Panc1 (cell line): ENCODE results near the gene BBS9. TPM values are rescaled to one million over a fixed set of nuclear protein-coding genes. Genes with fewer than 3 reads are reported as not detected.

Source experiments
- ATAC-seq: fragments of 200-7000 bp; cut with Tn5 transposase; 2 replicates; pipeline ENCODE4 v1.9.1; 2020; ENCODE audit warnings: mild to moderate bottlenecking, moderate library complexity
- BruUV-seq: library from RNA; stranded (reverse); fragments of 400-500 nt; replicated peaks from 2 replicates; lab custom pipeline; 2021; lab: Mats Ljungman, UMichigan
- CTCF ChIA-PET: fragments of 300-600 bp; sonication (Branson Sonifier 250); formaldehyde crosslinking; loops from one replicate; lab custom pipeline; 2022; ENCODE audit warnings: antibody characterized with exemption; lab: Charles Lee
- POLR2A ChIA-PET: fragments of 300-600 bp; sonication (Branson Sonifier 250); formaldehyde crosslinking; loops from one replicate; lab custom pipeline; 2022; ENCODE audit warnings: antibody characterized with exemption; lab: Charles Lee
- DNase-seq: peaks from one replicate; pipeline ENCODE4 v3.0.0-alpha.2; 2010; ENCODE audit warnings: low read depth, low spot score
- H3K27ac ChIP-seq: 2 replicates; pipeline ENCODE4 v1.5.1; 2011; ENCODE audit warnings: mild to moderate bottlenecking, low read length, inconsistent platforms
- H3K27me3 ChIP-seq: fragments of 200-500 bp; sonication (Bioruptor generic); 2 replicates; pipeline ENCODE4 v1.6.0; 2014; ENCODE audit warnings: low read length, inconsistent platforms; ENCODE audit not compliant: control insufficient read depth, insufficient read depth
- H3K36me3 ChIP-seq: fragments of 200-500 bp; sonication (Bioruptor generic); 2 replicates; pipeline ENCODE4 v1.5.1; 2014; ENCODE audit warnings: inconsistent platforms, mild to moderate bottlenecking, low read length, moderate library complexity; ENCODE audit not compliant: control insufficient read depth, insufficient read depth
- H3K4me1 ChIP-seq: 2 replicates; pipeline ENCODE4 v1.5.1; 2011; ENCODE audit warnings: inconsistent platforms, mild to moderate bottlenecking, low read length, moderate library complexity; ENCODE audit not compliant: control insufficient read depth, insufficient read depth
- H3K4me3 ChIP-seq, 2 experiments: 2 replicates each; pipeline ENCODE4 v1.5.1; 2011 to 2012; ENCODE audit warnings: low read depth in 2 of 2, low read length in 2 of 2, mild to moderate bottlenecking in 2 of 2, inconsistent platforms in 1 of 2, moderate library complexity in 1 of 2
- H3K9me3 ChIP-seq: fragments of 200-500 bp; sonication (Bioruptor generic); 2 replicates; pipeline ENCODE4 v1.5.1; 2014; ENCODE audit warnings: low read depth, mild to moderate bottlenecking, inconsistent platforms, low read length, moderate library complexity; ENCODE audit not compliant: control insufficient read depth, insufficient read depth
- CTCF ChIP-seq: fragments of 450-650 bp; IDR thresholded peaks from 2 replicates; pipeline ENCODE4 v1.5.1; 2017; ENCODE audit warnings: mild to moderate bottlenecking
- POLR2AphosphoS5 ChIP-seq: IDR thresholded peaks from 2 replicates; pipeline ENCODE4 v1.6.1; 2012; ENCODE audit warnings: mild to moderate bottlenecking, low read depth, low read length, moderate library complexity
- REST ChIP-seq, 2 experiments: IDR thresholded peaks; 2 replicates each; pipeline ENCODE4 v1.6.1; 2011 to 2012; ENCODE audit warnings: low read depth in 2 of 2, control low read depth in 1 of 2, low read length in 1 of 2, mild to moderate bottlenecking in 1 of 2, moderate library complexity in 1 of 2; ENCODE audit not compliant: insufficient read depth in 1 of 2
- SIN3A ChIP-seq: IDR thresholded peaks from 2 replicates; pipeline ENCODE4 v1.6.1; 2012; ENCODE audit warnings: low read depth, mild to moderate bottlenecking, low read length, moderate library complexity, borderline replicate concordance; ENCODE audit not compliant: insufficient read depth
- TCF7L2 ChIP-seq: IDR thresholded peaks from 2 replicates; pipeline ENCODE4 v1.6.1; 2011; ENCODE audit warnings: mild to moderate bottlenecking, low read depth, low read length, inconsistent platforms
- in situ Hi-C: cut with HindIII; loops from 2 replicates; pipeline ENCODE4 v1.10.0; 2016; ENCODE audit warnings: low sequenced_read_pairs, low pct_unique_long_range_greater_than_20kb
- intact Hi-C: fragments of 100-400 bp; cut with micrococcal nuclease; formaldehyde crosslinking; loops from one replicate; pipeline ENCODE4 v1.10.0; 2022; ENCODE audit not compliant: unreplicated experiment
- total RNA-seq: library from RNA; stranded (reverse); gene quantifications from one replicate; pipeline ENCODE4 v1.2.1, GENCODE V29; 2021; ENCODE audit not compliant: unreplicated experiment

Gene BBS9
- total RNA-seq, 1 experiment from 2014 or later = 6.9 TPM

GRCh38 chr7:33616752-33617151 is 487.4 kb downstream of the BBS9 start:
- DNase-seq (no peak), ATAC-seq (no peak)
- H3K27me3 ChIP-seq = no peaks in the 10 kb centered on the region
- ChIA-PET CTCF (no interaction called here), POLR2A (no interaction called here)
- no peaks in the 10 kb centered on the region for H3K9me3 ChIP-seq
- no peaks in the 10 kb centered on the region for H3K36me3 ChIP-seq
- H3K4me3 ChIP-seq = no peak overlapping the region
- intact Hi-C loops = no loop called here
- H3K27ac ChIP-seq = no peak overlapping the region
- in situ Hi-C loops = no loop called here
- no TSS peak for BruUV-seq
- TF ChIP-seq CTCF (no peak), POLR2AphosphoS5 (no peak)
- no peaks in the 10 kb centered on the region for H3K4me1 ChIP-seq

- DNase-seq = no peak
- no peak for TF ChIP-seq POLR2AphosphoS5
- CTCF ChIA-PET = no interaction called here
- POLR2A ChIA-PET = no interaction called here
- ATAC-seq = no peak
- Histone ChIP-seq H3K4me3 (no peak overlapping the region), H3K27me3 (no peaks in the 10 kb centered on the region), H3K4me1 (no peaks in the 10 kb centered on the region), H3K27ac (no peak overlapping the region), H3K9me3 (no peaks in the 10 kb centered on the region), H3K36me3 (no peaks in the 10 kb centered on the region)
- no TSS peak for BruUV-seq
- intact Hi-C loops (no loop called here), in situ Hi-C loops (no loop called here)
These were observed 489.9 kb downstream of the BBS9 start for GRCh38 chr7:33619264-33619663.

GRCh38 chr7:33623267-33623666 is 493.9 kb downstream of the BBS9 start:
- TF ChIP-seq REST (IDR thresholded peaks at IDR 0.05; ENCODE audit: insufficient read depth in 1 of 2, low read depth in 2 of 2, low read length in 1 of 2) = no peak
- no peak for TF ChIP-seq CTCF
- TF ChIP-seq SIN3A = no peak
- TF ChIP-seq POLR2AphosphoS5 = no peak
- no peak for TF ChIP-seq TCF7L2
- H3K27ac ChIP-seq = no peak overlapping the region
- BruUV-seq = no TSS peak
- H3K9me3 ChIP-seq = no peaks in the 10 kb centered on the region
- H3K27me3 ChIP-seq = no peaks in the 10 kb centered on the region
- H3K4me1 ChIP-seq = no peaks in the 10 kb centered on the region
- H3K36me3 ChIP-seq = no peaks in the 10 kb centered on the region
- POLR2A ChIA-PET = no interaction called here
- CTCF ChIA-PET = no interaction called here
- intact Hi-C loops (no loop called here), in situ Hi-C loops (no loop called here)
- DNase-seq (no peak), ATAC-seq (no peak)
- H3K4me3 ChIP-seq = no peak overlapping the region
